Activated CD4-positive, alpha-beta T cell treated with anti-CD3 and anti-CD28 coated beads for 36 hours (primary cell): ENCODE results near the gene FAM131A. TPM values are rescaled to one million over a fixed set of nuclear protein-coding genes. Genes with fewer than 3 reads are reported as not detected.

Experiments
- ATAC-seq: fragments of 200-7000 bp; cut with Tn5 transposase; one replicate; pipeline ENCODE4 v1.10.0; 2021; ENCODE audit warnings: mild to moderate bottlenecking, moderate library complexity
- CTCF ChIA-PET: fragments of 350-600 bp; sonication (Branson Sonifier 250); formaldehyde crosslinking; loops from one replicate; lab custom pipeline; 2021; ENCODE audit warnings: antibody characterized with exemption; lab: Charles Lee
- POLR2A ChIA-PET: fragments of 350-600 bp; sonication (Branson Sonifier 250); formaldehyde crosslinking; loops from one replicate; lab custom pipeline; 2021; ENCODE audit warnings: antibody characterized with exemption, inconsistent platforms; lab: Charles Lee
- DNase-seq: peaks from one replicate; pipeline ENCODE4 v3.0.0-alpha.2; 2020
- H3K27ac Mint-ChIP-seq: one replicate; pipeline ENCODE4 v1.8.0; 2021; ENCODE audit warnings: mixed read lengths
- H3K27me3 Mint-ChIP-seq: one replicate; pipeline ENCODE4 v1.8.0; 2021; ENCODE audit warnings: mixed read lengths
- H3K36me3 Mint-ChIP-seq: one replicate; pipeline ENCODE4 v1.8.0; 2021; ENCODE audit warnings: low read depth, mixed read lengths
- H3K4me1 Mint-ChIP-seq: one replicate; pipeline ENCODE4 v1.8.0; 2021; ENCODE audit warnings: mixed read lengths
- H3K4me3 Mint-ChIP-seq: one replicate; pipeline ENCODE4 v1.8.0; 2021; ENCODE audit warnings: mild to moderate bottlenecking, moderate library complexity, mixed read lengths
- H3K9me3 Mint-ChIP-seq: one replicate; pipeline ENCODE4 v1.8.0; 2021; ENCODE audit warnings: low read depth, mixed read lengths
- intact Hi-C, 2 experiments: fragments of 100-400 bp; cut with DNase I in 1 of 2; cut with micrococcal nuclease in 1 of 2; formaldehyde crosslinking; loops; one replicate each; pipeline versions ENCODE4 v1.14.2 to v1.15.1; 2022 to 2024; cut with DNase I, micrococcal nuclease
- total RNA-seq, 2 experiments: library from RNA; stranded (reverse); gene quantifications; one replicate each; pipeline ENCODE4 v1.2.3, GENCODE V29; 2021

Gene FAM131A
- total RNA-seq, 2 experiments from 2014 or later: 3.7 to 4.5 TPM

DNA sequence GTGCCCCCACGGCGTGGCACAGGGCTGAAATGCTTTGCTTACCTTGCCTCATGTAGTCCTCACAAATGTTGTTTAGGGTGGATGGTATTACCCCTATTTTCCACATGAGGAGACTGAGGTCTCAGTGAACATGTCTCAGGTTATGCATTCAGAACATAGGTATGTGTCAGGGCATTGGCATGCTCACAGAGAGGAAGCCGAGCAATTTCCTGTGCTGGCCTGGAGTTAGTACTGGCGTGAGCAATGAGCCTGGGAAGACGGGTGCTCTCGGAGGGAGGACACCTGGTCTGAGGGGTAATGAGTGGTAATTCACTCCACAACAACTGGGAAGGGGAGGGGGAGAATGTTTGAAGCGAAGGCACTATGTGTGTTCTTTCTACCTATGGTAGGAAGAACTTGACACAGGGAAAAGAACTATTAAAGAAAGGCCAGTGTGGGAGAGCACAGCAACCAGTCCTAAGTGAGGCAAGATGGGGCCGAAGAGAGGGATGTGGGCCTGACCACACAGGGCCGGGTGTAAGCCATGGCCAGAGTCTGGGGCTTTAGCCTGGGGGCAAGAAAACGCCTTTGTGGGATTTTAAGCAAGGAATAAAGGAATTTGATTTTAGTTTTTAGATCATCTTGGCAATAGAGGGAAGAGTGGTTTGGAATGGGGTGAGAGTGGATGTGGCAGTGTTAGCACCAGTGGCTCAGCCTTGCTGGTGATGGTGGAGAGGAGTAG, 4.9 kb upstream of the FAM131A start:
- Mint-ChIP-seq H3K27me3 (no peaks in the 10 kb centered on the region), H3K4me3 (no peak overlapping the region), H3K36me3 (peaks cover 72% of the 10 kb centered on the region), H3K9me3 (no peaks in the 10 kb centered on the region), H3K4me1 (peaks cover 61% of the 10 kb centered on the region), H3K27ac (peak overlapping the region; percentile 90)
- POLR2A ChIA-PET: no interaction called here
- intact Hi-C loops: loop anchor here in 1 of 2 experiments (10.0 kb wide), 1 partner anchor 1602 kb away; the partner anchor contains the start of gene TRA2B
- no peak for ATAC-seq
- CTCF ChIA-PET: no interaction called here
- DNase-seq: no peak

- no peak overlapping the region for H3K4me3 Mint-ChIP-seq
- H3K9me3 Mint-ChIP-seq: no peaks in the 10 kb centered on the region
- intact Hi-C loops: loop anchor here in 1 of 2 experiments (10.0 kb wide), 1 partner anchor 1602 kb away; the partner anchor contains the start of gene TRA2B
- DNase-seq (no peak), ATAC-seq (no peak)
- peaks cover 66% of the 10 kb centered on the region for H3K36me3 Mint-ChIP-seq
- H3K4me1 Mint-ChIP-seq: peaks cover 68% of the 10 kb centered on the region
- H3K27me3 Mint-ChIP-seq: no peaks in the 10 kb centered on the region
- H3K27ac Mint-ChIP-seq: peak overlapping the region; percentile 90
- ChIA-PET POLR2A (no interaction called here), CTCF (interaction anchor here (0.7 kb wide), 1 partner anchor 14 kb away, joined by 3 read pairs; no protein-coding TSS in a partner anchor)
Measured at GRCh38 chr3:184333190-184333589, 4.2 kb upstream of the FAM131A start.

GRCh38 chr3:184333700-184334099, 3.7 kb upstream of the FAM131A start:
- ATAC-seq (no peak), DNase-seq (no peak)
- Mint-ChIP-seq H3K9me3 (no peaks in the 10 kb centered on the region), H3K4me1 (peaks cover 67% of the 10 kb centered on the region), H3K36me3 (peaks cover 61% of the 10 kb centered on the region), H3K27ac (peak overlapping the region; percentile 90), H3K4me3 (no peak overlapping the region), H3K27me3 (no peaks in the 10 kb centered on the region)
- intact Hi-C loops: loop anchor here (1.0 to 10.0 kb wide), 3 partner anchors 17 to 1601 kb away; partner anchors contain the start of gene TRA2B (in 1 of the 2)
- POLR2A ChIA-PET: no interaction called here
- CTCF ChIA-PET: interaction anchor here (0.7 kb wide), 1 partner anchor 15 kb away, joined by 3 read pairs; no protein-coding TSS in a partner anchor

GRCh38 chr3:184334470-184335158, 2.8 kb upstream of the FAM131A start:
- H3K27ac Mint-ChIP-seq: peak overlapping the region; percentile 90
- H3K27me3 Mint-ChIP-seq: no peaks in the 10 kb centered on the region
- ATAC-seq (peak; percentile 74), DNase-seq (peak; percentile 71)
- peaks cover 51% of the 10 kb centered on the region for H3K36me3 Mint-ChIP-seq
- ChIA-PET CTCF (interaction anchor here (1.3 kb wide), 1 partner anchor 179 kb away, joined by 3 read pairs; no protein-coding TSS in a partner anchor), POLR2A (interaction anchor here (0.7 kb wide), 1 partner anchor 29 kb away, joined by 4 read pairs; no protein-coding TSS in a partner anchor)
- H3K4me3 Mint-ChIP-seq: no peak overlapping the region
- H3K4me1 Mint-ChIP-seq: peaks cover 65% of the 10 kb centered on the region
- intact Hi-C loops: loop anchor here (1.0 to 10.0 kb wide), 7 partner anchors 18 to 1600 kb away; partner anchors contain the start of genes AP2M1 (in 1 of the 2), EIF4G1 (in 1 of the 2), PSMD2 (in 1 of the 2) and TRA2B (in 1 of the 2)
- H3K9me3 Mint-ChIP-seq: no peaks in the 10 kb centered on the region

DNA sequence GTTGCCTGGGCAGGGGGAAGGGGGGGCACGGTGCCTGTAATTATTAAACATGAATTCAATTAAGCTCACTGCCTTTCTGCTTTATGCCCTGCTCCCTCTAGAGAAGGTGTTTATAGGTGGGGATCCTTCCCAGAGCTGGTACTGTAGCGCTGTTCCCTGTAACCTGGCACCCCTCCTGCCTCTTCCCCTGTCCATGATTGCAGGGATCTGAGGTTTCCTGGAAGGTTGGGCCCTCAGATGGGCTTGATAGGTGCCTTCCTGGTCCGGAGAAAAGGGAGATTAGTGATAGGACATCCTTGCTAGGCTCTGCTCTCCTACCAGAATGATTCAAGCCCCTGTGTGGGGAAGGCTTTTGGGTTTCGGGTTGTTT, 2.1 kb upstream of the FAM131A start:
- H3K4me3 Mint-ChIP-seq: peak overlapping the region; percentile 75
- no peaks in the 10 kb centered on the region for H3K9me3 Mint-ChIP-seq
- DNase-seq (no peak), ATAC-seq (no peak)
- H3K36me3 Mint-ChIP-seq: peaks cover 47% of the 10 kb centered on the region
- peak overlapping the region; percentile 85 for H3K27ac Mint-ChIP-seq
- POLR2A ChIA-PET: interaction anchor here (0.6 to 0.7 kb wide), 2 partner anchors 9 to 28 kb away, joined by 3 to 4 read pairs; no protein-coding TSS in a partner anchor
- H3K27me3 Mint-ChIP-seq: no peaks in the 10 kb centered on the region
- intact Hi-C loops: loop anchor here (1.0 to 10.0 kb wide), 5 partner anchors 21 to 1600 kb away; partner anchors contain the start of genes AP2M1 (in 1 of the 2), EIF4G1 (in 1 of the 2), PSMD2 (in 1 of the 2) and TRA2B (in 1 of the 2)
- CTCF ChIA-PET: interaction anchor here (0.8 to 1.3 kb wide), 3 partner anchors 9 to 178 kb away, joined by 3 to 4 read pairs (median 3); no protein-coding TSS in a partner anchor
- peaks cover 62% of the 10 kb centered on the region for H3K4me1 Mint-ChIP-seq

DNA sequence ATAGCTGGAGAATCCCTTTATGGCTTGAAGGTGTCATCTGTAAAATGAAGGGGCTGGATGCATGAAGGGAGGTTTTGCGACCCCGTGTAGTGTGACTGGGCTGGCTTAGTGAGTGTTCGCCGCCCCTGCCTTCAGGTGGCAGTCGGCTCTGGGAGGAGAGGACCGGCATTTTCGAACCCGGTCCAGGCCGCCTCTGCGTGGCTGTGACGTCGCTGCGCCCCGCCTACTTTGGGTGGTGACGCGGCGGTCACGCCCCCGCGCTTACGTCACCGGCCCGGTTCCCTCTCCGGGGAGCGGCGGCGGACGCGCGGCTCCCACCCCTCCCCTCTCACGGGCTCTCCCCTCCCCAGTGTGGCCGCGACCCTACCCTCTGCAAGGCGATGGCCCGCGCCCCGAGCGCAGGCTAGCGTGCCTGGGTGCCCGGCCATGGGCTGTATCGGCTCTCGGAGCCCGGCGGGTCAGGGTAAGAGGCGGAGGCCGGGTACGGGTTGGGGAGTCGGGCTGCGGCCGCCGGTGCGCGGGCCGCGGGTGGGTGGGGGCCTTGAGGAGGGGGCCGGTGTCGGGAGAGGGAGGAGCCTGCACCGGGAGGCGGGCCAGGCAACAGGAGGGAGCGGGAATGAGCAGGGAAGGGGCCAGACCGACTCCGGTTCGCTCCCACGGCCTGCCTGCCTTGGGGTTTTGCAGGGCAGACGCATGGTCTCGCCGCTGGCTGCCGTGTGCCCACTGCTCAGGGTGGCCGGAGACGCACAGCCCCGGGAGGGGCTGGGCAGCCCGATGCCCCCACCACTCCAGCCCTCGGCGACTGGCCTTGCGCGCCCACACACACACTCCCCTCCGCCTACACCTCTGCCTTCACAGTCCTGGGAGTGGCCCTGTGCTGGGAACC, 1.5 kb upstream of the FAM131A start:
- Mint-ChIP-seq H3K36me3 (peaks cover 43% of the 10 kb centered on the region), H3K27me3 (no peaks in the 10 kb centered on the region), H3K27ac (peak overlapping the region; percentile 85), H3K4me1 (peaks cover 62% of the 10 kb centered on the region), H3K9me3 (no peaks in the 10 kb centered on the region), H3K4me3 (peak overlapping the region; percentile 75)
- peak; percentile 50 for ATAC-seq
- CTCF ChIA-PET: interaction anchor here (0.8 to 1.3 kb wide), 3 partner anchors 9 to 178 kb away, joined by 3 to 4 read pairs (median 3); no protein-coding TSS in a partner anchor
- POLR2A ChIA-PET: interaction anchor here (0.6 to 1.0 kb wide), 3 partner anchors 10 to 27 kb away, joined by 3 to 4 read pairs (median 3); no protein-coding TSS in a partner anchor
- peak; percentile 92 for DNase-seq
- intact Hi-C loops: loop anchor here (1.0 to 10.0 kb wide), 5 partner anchors 22 to 1599 kb away; partner anchors contain the start of genes AP2M1 (in 1 of the 2), EIF4G1 (in 1 of the 2), PSMD2 (in 1 of the 2) and TRA2B (in 1 of the 2)

- POLR2A ChIA-PET: interaction anchor here (1.0 kb wide), 2 partner anchors 17 to 20 kb away, joined by 3 to 4 read pairs; no protein-coding TSS in a partner anchor
- CTCF ChIA-PET: interaction anchor here (0.6 to 1.4 kb wide), 5 partner anchors 25 to 824 kb away, joined by 3 to 4 read pairs (median 3); partner anchors contain the start of genes CLCN2 and POLR2H
- peak overlapping the region; percentile 73 for H3K27ac Mint-ChIP-seq
- intact Hi-C loops: loop anchor here in 1 of 2 experiments (10.0 kb wide), 1 partner anchor 1598 kb away; the partner anchor contains the start of gene TRA2B
- no peaks in the 10 kb centered on the region for H3K9me3 Mint-ChIP-seq
- H3K27me3 Mint-ChIP-seq: no peaks in the 10 kb centered on the region
- ATAC-seq (no peak), DNase-seq (no peak)
- peaks cover 59% of the 10 kb centered on the region for H3K4me1 Mint-ChIP-seq
- H3K36me3 Mint-ChIP-seq: peaks cover 35% of the 10 kb centered on the region
- H3K4me3 Mint-ChIP-seq: peak overlapping the region; percentile 75
Measured at GRCh38 chr3:184336547-184337398, 627 bp upstream of the FAM131A start.

- Mint-ChIP-seq H3K9me3 (no peaks in the 10 kb centered on the region), H3K4me1 (peaks cover 48% of the 10 kb centered on the region), H3K36me3 (peaks cover 23% of the 10 kb centered on the region), H3K4me3 (peak overlapping the region; percentile 3), H3K27ac (no peak overlapping the region), H3K27me3 (no peaks in the 10 kb centered on the region)
- intact Hi-C loops: loop anchor here in 1 of 2 experiments (10.0 kb wide), 1 partner anchor 1597 kb away; the partner anchor contains the start of gene TRA2B
- ChIA-PET CTCF (interaction anchor here (0.6 to 1.4 kb wide), 5 partner anchors 10 to 191 kb away, joined by 3 to 4 read pairs (median 4); partner anchors contain the start of genes CLCN2 and POLR2H), POLR2A (interaction anchor here (0.6 to 0.8 kb wide), 3 partner anchors 20 to 91 kb away, joined by 3 read pairs; no protein-coding TSS in a partner anchor)
- ATAC-seq (no peak), DNase-seq (no peak)
Measured at GRCh38 chr3:184337981-184338380, 581 bp downstream of the FAM131A start.

DNA sequence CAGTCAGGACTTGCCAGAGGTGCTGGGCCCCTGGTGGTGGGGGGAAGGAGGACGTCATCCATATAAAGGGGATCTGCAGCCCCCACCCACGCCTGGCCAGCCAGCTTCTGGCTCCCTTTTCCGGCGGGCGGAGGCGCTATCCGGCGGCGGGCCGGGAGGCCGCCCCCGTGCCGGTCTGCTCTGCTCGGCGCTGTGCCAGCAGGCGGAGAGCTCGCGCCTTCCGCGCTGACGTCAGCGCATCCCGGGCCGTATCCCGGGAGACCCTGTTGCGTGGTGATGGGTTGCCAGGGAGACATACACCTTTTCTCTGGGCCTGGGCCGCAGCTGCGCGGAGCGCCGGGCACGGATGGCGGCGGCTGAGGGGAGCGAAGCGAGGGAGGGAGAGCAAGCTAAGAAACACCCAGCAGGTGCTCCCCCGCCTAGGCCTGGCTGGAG, 1.1 kb downstream of the FAM131A start:
- Mint-ChIP-seq H3K4me3 (no peak overlapping the region), H3K36me3 (peaks cover 18% of the 10 kb centered on the region), H3K4me1 (peaks cover 42% of the 10 kb centered on the region), H3K9me3 (no peaks in the 10 kb centered on the region), H3K27me3 (no peaks in the 10 kb centered on the region), H3K27ac (no peak overlapping the region)
- CTCF ChIA-PET: interaction anchor here (0.6 to 1.1 kb wide), 4 partner anchors 9 to 43 kb away, joined by 3 to 4 read pairs (median 3); no protein-coding TSS in a partner anchor
- intact Hi-C loops: loop anchor here in 1 of 2 experiments (10.0 kb wide), 1 partner anchor 1596 kb away; the partner anchor contains the start of gene TRA2B
- DNase-seq (peak; percentile 50), ATAC-seq (no peak)
- POLR2A ChIA-PET: interaction anchor here (0.6 to 0.7 kb wide), 3 partner anchors 12 to 92 kb away, joined by 3 to 4 read pairs (median 3); no protein-coding TSS in a partner anchor
